AG04450 (cell line): ENCODE measurements around the gene TOX3. TPM values are rescaled to one million over a fixed set of nuclear protein-coding genes. Genes with fewer than 3 reads are reported as not detected.

ENCODE experiments used
- CTCF ChIA-PET: fragments of 300-600, 350-600 bp; formaldehyde crosslinking; extraction: SDS; loops from one replicate; lab custom pipeline; 2022; ENCODE audit warnings: antibody characterized with exemption, inconsistent platforms; lab: Charles Lee
- POLR2A ChIA-PET: fragments of 350-600 bp; formaldehyde crosslinking; extraction: SDS; loops from one replicate; lab custom pipeline; 2021; ENCODE audit warnings: antibody characterized with exemption, inconsistent platforms; lab: Yijun Ruan, JAX
- DNase-seq: peaks from one replicate; pipeline ENCODE4 v3.0.0-alpha.2; 2011; ENCODE audit warnings: low read depth, low spot score
- H3K27ac ChIP-seq: one replicate; pipeline ENCODE4 v1.5.1; 2012; ENCODE audit warnings: low read depth, low read length, control low read depth
- H3K27me3 ChIP-seq: one replicate; pipeline ENCODE4 v1.6.0; 2012; ENCODE audit warnings: low read length; ENCODE audit not compliant: control insufficient read depth, insufficient read depth
- H3K4me3 ChIP-seq: 2 replicates; pipeline ENCODE4 v1.5.1; 2011; ENCODE audit warnings: mild to moderate bottlenecking, low read depth, low read length, control low read depth
- H3K9me3 ChIP-seq: 2 replicates; pipeline ENCODE4 v1.5.1; 2012; ENCODE audit warnings: low read length; ENCODE audit not compliant: control insufficient read depth, insufficient read depth
- CTCF ChIP-seq: IDR thresholded peaks from 2 replicates; pipeline ENCODE4 v1.5.1; 2011; ENCODE audit warnings: low read depth, low read length, control low read depth, inconsistent platforms
- polyA plus RNA-seq: library from polyadenylated mRNA; depleted of rRNA; stranded (reverse); fragments of >200 nt; gene quantifications from 2 replicates; pipeline ENCODE4 v1.2.3, GENCODE V29; 2011

Gene TOX3
- polyA plus RNA-seq, 1 experiment, result not detected

GRCh38 chr16:52532384-52532783 is 14.6 kb downstream of the TOX3 start:
- Histone ChIP-seq H3K27me3 (no peaks in the 10 kb centered on the region), H3K4me3 (no peak overlapping the region), H3K9me3 (no peaks in the 10 kb centered on the region), H3K27ac (no peak overlapping the region)
- POLR2A ChIA-PET, result no interaction called here
- no peak for DNase-seq
- TF ChIP-seq CTCF, result no peak
- CTCF ChIA-PET, result no interaction called here

GRCh38 chr16:52529226-52529625 is 17.7 kb downstream of the TOX3 start:
- Histone ChIP-seq H3K4me3 (no peak overlapping the region), H3K9me3 (no peaks in the 10 kb centered on the region), H3K27ac (no peak overlapping the region), H3K27me3 (no peaks in the 10 kb centered on the region)
- ChIA-PET POLR2A (no interaction called here), CTCF (no interaction called here)
- no peak for TF ChIP-seq CTCF
- DNase-seq, result no peak

- ChIA-PET POLR2A (no interaction called here), CTCF (no interaction called here)
- Histone ChIP-seq H3K9me3 (no peaks in the 10 kb centered on the region), H3K27ac (no peak overlapping the region), H3K4me3 (no peak overlapping the region), H3K27me3 (no peaks in the 10 kb centered on the region)
- no peak for DNase-seq
- TF ChIP-seq CTCF, result no peak
Measured at GRCh38 chr16:52528393-52529065, 18.4 kb downstream of the TOX3 start.

GRCh38 chr16:52526830-52527229 is 20.1 kb downstream of the TOX3 start:
- CTCF ChIA-PET, result no interaction called here
- Histone ChIP-seq H3K27me3 (no peaks in the 10 kb centered on the region), H3K9me3 (no peaks in the 10 kb centered on the region), H3K4me3 (no peak overlapping the region), H3K27ac (no peak overlapping the region)
- DNase-seq, result no peak
- POLR2A ChIA-PET, result no interaction called here
- no peak for TF ChIP-seq CTCF

GRCh38 chr16:52526116-52526828 is 20.7 kb downstream of the TOX3 start:
- no peak for DNase-seq

More at GRCh38 chr16:52526116-52526828, 20.7 kb downstream of the TOX3 start:
- Histone ChIP-seq H3K27me3 (no peaks in the 10 kb centered on the region), H3K4me3 (no peak overlapping the region), H3K27ac (no peak overlapping the region), H3K9me3 (no peaks in the 10 kb centered on the region; the same call in 1 of the 2 replicates)
- ChIA-PET POLR2A (no interaction called here), CTCF (no interaction called here)
- no peak for TF ChIP-seq CTCF
